Colonic mucosa (tissue), 4 donors: ENCODE results near the gene C1orf115. TPM values are rescaled to one million over a fixed set of nuclear protein-coding genes. Genes with fewer than 3 reads are reported as not detected.
A peak's percentile ranks its signal among the peaks of the same experiment; 100 is the strongest.

Source experiments
- DNase-seq: peaks from one replicate; pipeline ENCODE4 v3.0.0-alpha.2; 2020
- H3K27ac ChIP-seq: fragments of 200-600 bp; one replicate; pipeline ENCODE4 v1.8.0; 2021
- H3K27me3 ChIP-seq: fragments of 200-600 bp; one replicate; pipeline ENCODE4 v1.8.0; 2021
- H3K36me3 ChIP-seq: fragments of 200-600 bp; one replicate; pipeline ENCODE4 v1.8.0; 2021
- H3K4me1 ChIP-seq: fragments of 200-600 bp; one replicate; pipeline ENCODE4 v1.8.0; 2021; ENCODE audit warnings: mild to moderate bottlenecking
- H3K4me3 ChIP-seq: fragments of 200-600 bp; one replicate; pipeline ENCODE4 v1.8.0; 2021
- H3K9ac ChIP-seq, 2 donors: one replicate each; pipeline ENCODE4 v1.7.0; 2013; ENCODE audit warnings: control low read depth in 2 of 2, low read depth in 2 of 2, low read length in 2 of 2
- H3K9me3 ChIP-seq: fragments of 200-600 bp; one replicate; pipeline ENCODE4 v1.8.0; 2021
- CTCF ChIP-seq: fragments of 200-600 bp; IDR thresholded peaks from one replicate; pipeline ENCODE4 v1.8.0; 2022; ENCODE audit warnings: antibody characterized with exemption, mild to moderate bottlenecking
- intact Hi-C: fragments of 100-400 bp; cut with DNase I; formaldehyde crosslinking; loops from one replicate; pipeline ENCODE4 v1.14.1; 2022
- total RNA-seq, 2 donors: library from RNA; stranded (reverse); fragmentation: NEBNext Ultra II Directional in 1 of 2; extraction: Animal tissue kit (Norgen Biotek cat#: 25700) in 1 of 2; gene quantifications; one replicate each; pipeline ENCODE4 v1.2.1, GENCODE V29; 2021
- donor health status: healthy.
- donor health status: DM: no; HTN: no; CAD: no.
- donor health status: DM: no; HTN: no; CAD: no.

C1orf115 gene
- total RNA-seq, 2 donors from 2014 or later: 29.4 to 80.6 TPM

GRCh38 chr1:220747437-220748088 lies 57.4 kb downstream of the C1orf115 start:
- no peaks in the 10 kb centered on the region for H3K27me3 ChIP-seq
- no peak for DNase-seq
- peak overlapping the region; percentile 77 for H3K27ac ChIP-seq
- no peaks in the 10 kb centered on the region for H3K36me3 ChIP-seq
- peaks cover 3% of the 10 kb centered on the region for H3K4me1 ChIP-seq
- no peaks in the 10 kb centered on the region for H3K9me3 ChIP-seq
- H3K9ac ChIP-seq: peak overlapping the region; percentile 75 to 88
- peak overlapping the region; percentile 58 for H3K4me3 ChIP-seq
- intact Hi-C loops: no loop called here
- TF ChIP-seq CTCF: no peak

GRCh38 chr1:220748089-220748934 lies 58.1 kb downstream of the C1orf115 start, which contains the start of gene MTARC2:
Gene MTARC2, plus strand, starts transcription at chr1:220748322. Its CDS starts 210 bp downstream, at chr1:220748532.
- Histone ChIP-seq H3K9ac (peak within 1 kb of the TSS; percentile 75 to 88), H3K4me1 (peaks cover 3% of the 10 kb centered on the region), H3K27me3 (no peaks in the 10 kb centered on the region), H3K9me3 (no peaks in the 10 kb centered on the region), H3K27ac (peak within 1 kb of the TSS; percentile 77), H3K4me3 (peak within 1 kb of the TSS; percentile 58), H3K36me3 (no peaks in the 10 kb centered on the region)
- intact Hi-C loops: no loop called here
- TF ChIP-seq CTCF: no peak
- peak; percentile 86 for DNase-seq

Other genes with a start within 250 kb of the C1orf115 start
- 1 to 10 TPM; 1.8 to 3.3 TPM for gene MARK1, start 162.2 kb upstream of the C1orf115 start, total RNA-seq
- gene MTARC2, start 58.0 kb downstream of the C1orf115 start, total RNA-seq: 10 to 100 TPM; 28.1 to 32.3 TPM
- gene MTARC1, start 96.5 kb downstream of the C1orf115 start, total RNA-seq: 10 to 100 TPM; 33.6 to 37.0 TPM
- gene HLX, start 189.1 kb downstream of the C1orf115 start, total RNA-seq: 1 to 10 TPM; 1.7 to 6.2 TPM